ENCODE results near the gene WRAP53. TPM values are rescaled to one million over a fixed set of nuclear protein-coding genes. Genes with fewer than 3 reads are reported as not detected.

Gene WRAP53
- total and polyA plus RNA-seq, 4 donors = 9.6 to 17.3 (median 11.5) TPM

GRCh38 chr17:7673239-7673638, 15.0 kb upstream of the WRAP53 start:
- H3K4me1 ChIP-seq (ENCODE audit: control insufficient read depth in 5 of 5, insufficient read depth in 5 of 5, low read length in 5 of 5) = peaks cover 0 to 4% (median 0%) of the 10 kb centered on the region in 5 donors
- no peak overlapping the region for H3K9ac ChIP-seq (ENCODE audit: insufficient read depth in 1 of 2, low read length in 2 of 2)
- H3K9me3 ChIP-seq (ENCODE audit: control insufficient read depth in 4 of 4, insufficient read depth in 3 of 4, low read length in 3 of 4) = peaks cover 0 to 9% (median 5%) of the 10 kb centered on the region in 4 donors
- no peak overlapping the region for H3K4me3 ChIP-seq
- ATAC-seq (ENCODE audit: insufficient read depth, low FRiP score) (no peak), DNase-seq (no peak)
- H3K27me3 ChIP-seq (ENCODE audit: control insufficient read depth in 3 of 3, insufficient read depth in 3 of 3, low read length in 2 of 3) = no peaks in the 10 kb centered on the region
- H3K36me3 ChIP-seq (ENCODE audit: control insufficient read depth in 4 of 4, insufficient read depth in 4 of 4, low read length in 4 of 4) = peaks cover 20 to 49% (median 32%) of the 10 kb centered on the region in 4 donors
- WGBS, 2 donors = 94 to 96% methylated on average over 2 of the region's 2 CpGs
- no peak for TF ChIP-seq CTCF (IDR thresholded peaks at IDR 0.05; ENCODE audit: control extremely low read depth, extremely low read depth)
- H3K27ac ChIP-seq (ENCODE audit: low read depth in 1 of 2, low read length in 1 of 2) = no peak overlapping the region

- H3K4me3 ChIP-seq = no peak overlapping the region
- ATAC-seq (ENCODE audit: insufficient read depth, low FRiP score) (no peak), DNase-seq (no peak)
- H3K4me1 ChIP-seq (ENCODE audit: control insufficient read depth in 5 of 5, insufficient read depth in 5 of 5, low read length in 5 of 5) = peaks cover 0 to 4% (median 0%) of the 10 kb centered on the region in 5 donors
- H3K36me3 ChIP-seq (ENCODE audit: control insufficient read depth in 4 of 4, insufficient read depth in 4 of 4, low read length in 4 of 4) = peaks cover 18 to 40% (median 26%) of the 10 kb centered on the region in 4 donors
- WGBS, 2 donors = 90 to 92% methylated on average over 14 of the region's 14 CpGs
- peaks cover 0 to 9% (median 5%) of the 10 kb centered on the region in 4 donors for H3K9me3 ChIP-seq (ENCODE audit: control insufficient read depth in 4 of 4, insufficient read depth in 3 of 4, low read length in 3 of 4)
- TF ChIP-seq CTCF (IDR thresholded peaks at IDR 0.05; ENCODE audit: control extremely low read depth, extremely low read depth) = no peak
- no peak overlapping the region for H3K27ac ChIP-seq (ENCODE audit: low read depth in 1 of 2, low read length in 1 of 2)
- no peak overlapping the region for H3K9ac ChIP-seq (ENCODE audit: insufficient read depth in 1 of 2, low read length in 2 of 2)
- H3K27me3 ChIP-seq (ENCODE audit: control insufficient read depth in 3 of 3, insufficient read depth in 3 of 3, low read length in 2 of 3) = no peaks in the 10 kb centered on the region
Measured at GRCh38 chr17:7674934-7675333, 13.3 kb upstream of the WRAP53 start.

GRCh38 chr17:7676533-7676932, 11.7 kb upstream of the WRAP53 start:
- Histone ChIP-seq H3K4me3 (no peak overlapping the region), H3K9me3 (ENCODE audit: control insufficient read depth in 4 of 4, insufficient read depth in 3 of 4, low read length in 3 of 4) (peaks cover 0 to 9% (median 5%) of the 10 kb centered on the region in 4 donors), H3K4me1 (ENCODE audit: control insufficient read depth in 5 of 5, insufficient read depth in 5 of 5, low read length in 5 of 5) (peaks cover 0 to 4% (median 0%) of the 10 kb centered on the region in 5 donors), H3K27ac (ENCODE audit: low read depth in 1 of 2, low read length in 1 of 2) (no peak overlapping the region), H3K9ac (ENCODE audit: insufficient read depth in 1 of 2, low read length in 2 of 2) (no peak overlapping the region), H3K27me3 (ENCODE audit: control insufficient read depth in 3 of 3, insufficient read depth in 3 of 3, low read length in 2 of 3) (no peaks in the 10 kb centered on the region), H3K36me3 (ENCODE audit: control insufficient read depth in 4 of 4, insufficient read depth in 4 of 4, low read length in 4 of 4) (peaks cover 14 to 34% (median 23%) of the 10 kb centered on the region in 4 donors)
- no peak for DNase-seq
- ATAC-seq (ENCODE audit: insufficient read depth, low FRiP score) = no peak
- TF ChIP-seq CTCF (IDR thresholded peaks at IDR 0.05; ENCODE audit: control extremely low read depth, extremely low read depth) = no peak
- 89 to 95% methylated on average over 5 of the region's 5 CpGs for WGBS, 2 donors

Measured in lung (tissue), 12 donors.